HG02763 (cell line): Measurements from ENCODE around the gene CACNG5.
"Not testable (repeated sequence)": the region's sequence is repeated elsewhere in the genome, so short reads cannot be mapped to it uniquely, and the experiment has no call there.

Experiments
- ATAC-seq: cut with Tn5 transposase; IDR thresholded peaks from one replicate; pipeline ENCODE4 v1.9.1; 2021; ENCODE audit warnings: mild to moderate bottlenecking, moderate library complexity; ENCODE audit not compliant: unreplicated experiment

Gene CACNG5

GRCh38 chr17:66849032-66849655 lies 14.2 kb downstream of the CACNG5 start:
- no peak for ATAC-seq

DNA sequence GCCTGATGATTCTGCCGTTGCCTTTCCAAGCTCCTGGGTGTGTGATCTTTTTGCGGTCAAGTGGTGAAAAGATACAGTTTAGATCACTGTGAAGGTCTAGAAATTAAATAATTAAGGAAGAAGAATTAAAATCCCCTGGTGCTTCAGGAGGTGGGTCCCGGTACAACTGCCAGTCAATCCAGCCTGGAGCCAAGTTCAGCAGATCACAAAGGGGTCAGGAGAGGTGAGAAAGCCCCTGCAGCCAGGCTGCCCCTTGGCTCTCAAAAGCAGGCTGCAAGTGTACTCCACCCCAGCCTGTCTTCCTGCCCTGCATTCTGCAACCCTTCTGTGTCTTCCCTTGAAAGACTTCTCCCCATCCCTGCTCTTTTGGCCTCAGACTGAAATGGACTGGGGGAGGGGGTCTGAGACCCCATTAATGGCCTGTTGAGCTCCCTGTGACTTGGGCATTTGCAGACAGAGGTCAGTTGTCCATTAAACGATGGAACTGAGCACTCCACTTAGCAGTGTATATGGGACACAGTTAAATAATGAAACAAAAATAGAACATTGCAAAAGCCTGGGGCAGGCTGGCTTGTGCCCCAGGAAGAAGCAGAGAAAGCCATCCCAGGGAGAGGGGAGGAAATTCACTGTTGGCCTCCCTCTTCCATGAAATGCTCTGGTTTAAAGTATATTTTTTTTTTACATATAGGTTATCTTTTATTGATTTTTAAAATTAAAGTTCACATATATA lies 15.1 kb downstream of the CACNG5 start:
- no peak for ATAC-seq

- no peak for ATAC-seq
These were observed 15.8 kb downstream of the CACNG5 start for GRCh38 chr17:66850692-66851091.

DNA sequence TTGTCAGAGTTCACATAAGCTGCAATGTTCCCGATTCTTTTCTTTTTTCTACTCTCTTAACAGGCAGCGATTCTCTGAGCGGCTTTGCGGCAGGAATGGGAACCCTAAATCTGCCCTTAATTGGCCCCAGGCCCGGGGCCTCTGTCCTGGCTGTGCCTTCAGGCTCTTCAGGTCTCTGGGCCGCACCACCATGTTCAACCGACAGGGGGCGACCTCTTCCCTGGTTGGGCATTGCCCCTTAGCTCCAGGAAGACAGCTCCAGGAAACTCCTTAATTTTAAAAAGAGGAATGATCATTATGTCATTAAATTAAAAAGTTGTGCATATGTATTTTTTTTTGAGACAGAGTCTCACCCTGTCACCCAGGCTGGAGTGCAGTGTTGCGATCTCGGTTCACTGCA lies 20.3 kb downstream of the CACNG5 start:
- no peak for ATAC-seq

DNA sequence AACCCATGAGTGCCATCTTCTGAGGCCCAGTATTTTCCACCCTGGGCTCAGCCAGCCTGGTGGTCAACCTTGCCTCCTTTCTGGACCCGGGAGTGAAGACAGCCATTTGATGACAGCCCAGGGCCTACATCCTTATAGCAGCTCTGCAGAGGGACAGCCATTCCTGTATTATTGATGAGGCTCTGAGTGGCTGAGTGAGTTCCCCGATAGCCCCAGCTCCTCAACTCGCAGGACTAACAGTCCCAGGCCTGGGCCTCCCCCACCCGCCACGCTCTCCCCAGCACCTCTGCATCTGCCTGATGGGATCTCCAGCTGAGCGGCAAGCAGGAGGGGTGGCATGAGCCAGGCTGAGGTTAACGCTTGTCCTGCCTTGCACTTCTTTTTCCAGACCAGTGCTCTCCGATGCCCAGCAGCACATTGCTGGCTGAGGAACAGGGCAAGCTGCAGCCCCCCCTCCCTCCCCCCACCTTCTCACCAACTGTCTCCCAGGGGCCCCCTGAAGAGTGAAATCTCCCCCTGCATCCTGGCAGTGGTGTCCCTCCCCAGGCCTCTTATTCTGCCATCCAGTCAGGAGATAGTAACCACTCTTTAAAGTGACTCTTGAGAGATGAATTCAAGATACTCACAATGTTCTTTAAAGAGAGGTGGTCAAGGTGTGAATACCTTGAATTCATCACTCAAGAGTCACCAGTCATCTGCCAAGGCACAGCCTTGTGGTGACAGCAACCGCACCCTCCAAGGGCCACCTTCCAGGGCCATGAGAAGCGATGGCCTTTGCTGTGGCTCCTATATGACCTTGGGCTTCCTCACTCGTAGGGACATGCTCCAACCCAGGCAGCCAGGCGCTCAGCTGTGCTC lies 23.5 kb downstream of the CACNG5 start:
- no peak for ATAC-seq

- no peak for ATAC-seq
These were observed 24.4 kb downstream of the CACNG5 start for GRCh38 chr17:66859353-66859752.

GRCh38 chr17:66860204-66860603 lies 25.3 kb downstream of the CACNG5 start:
- no peak for ATAC-seq

DNA sequence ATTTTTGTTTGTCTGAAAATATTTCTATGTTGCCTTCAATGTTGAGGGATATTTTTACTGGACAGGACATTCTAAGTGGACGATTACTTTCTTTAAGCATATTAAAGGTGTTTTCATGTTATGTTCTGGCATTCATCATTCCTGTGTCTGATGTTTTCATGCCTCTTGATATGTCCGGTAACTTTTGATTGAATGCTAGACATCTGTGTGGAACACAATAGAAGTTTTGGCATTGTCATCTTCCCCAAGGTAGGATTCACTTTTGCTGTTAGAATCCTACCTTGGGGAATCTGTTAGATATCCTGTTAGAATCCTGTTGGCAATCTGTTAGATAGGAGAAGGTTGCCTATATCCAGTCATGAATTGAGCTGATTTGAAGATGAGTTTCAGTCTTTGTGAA lies 28.9 kb downstream of the CACNG5 start:
- no peak for ATAC-seq

DNA sequence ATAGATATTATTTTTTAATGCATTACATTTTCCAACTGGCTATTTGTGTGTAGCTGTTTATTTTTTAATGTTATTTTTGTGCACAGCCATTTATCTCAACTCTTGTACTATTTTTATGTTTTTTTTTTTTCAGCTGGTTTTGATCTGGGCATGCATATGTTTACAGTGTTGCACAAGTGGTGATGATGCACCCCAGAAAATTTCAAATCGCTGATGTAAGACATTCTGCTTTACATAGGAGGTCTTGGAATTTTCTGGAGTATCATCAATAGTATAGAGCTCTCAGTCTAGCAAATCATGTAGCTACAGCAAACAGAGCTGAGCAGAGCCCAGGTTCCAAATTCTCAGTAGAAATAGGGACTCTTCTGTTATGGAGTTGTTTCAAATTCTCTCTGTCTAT lies 30.2 kb downstream of the CACNG5 start:
- no peak for ATAC-seq

DNA sequence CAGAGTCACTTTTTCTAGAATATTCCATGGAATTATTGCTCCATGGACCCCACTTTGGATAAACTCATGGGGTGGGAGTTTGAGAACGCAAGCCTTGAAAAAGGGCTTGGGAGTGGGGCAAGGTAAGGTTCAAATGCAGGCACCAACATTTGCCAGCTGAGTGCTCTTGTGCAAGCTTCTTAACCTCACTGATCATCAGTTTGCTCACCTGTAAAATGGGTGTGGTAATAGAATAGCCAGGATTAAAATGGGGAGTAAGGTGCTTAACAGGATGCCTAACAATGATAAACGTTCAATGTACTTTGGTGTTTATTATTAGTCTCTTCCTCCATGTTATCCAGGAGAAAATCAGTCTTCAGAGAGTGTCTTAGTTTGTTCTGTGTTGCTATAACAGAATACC lies 39.0 kb downstream of the CACNG5 start:
- no peak for ATAC-seq

- no peak for ATAC-seq
These were observed 50.0 kb downstream of the CACNG5 start for GRCh38 chr17:66884931-66885330.

GRCh38 chr17:66885417-66885816 lies 50.5 kb downstream of the CACNG5 start:
- ATAC-seq, result no peak

- ATAC-seq, result no peak
These were observed 54.7 kb downstream of the CACNG5 start for GRCh38 chr17:66889480-66890230.

DNA sequence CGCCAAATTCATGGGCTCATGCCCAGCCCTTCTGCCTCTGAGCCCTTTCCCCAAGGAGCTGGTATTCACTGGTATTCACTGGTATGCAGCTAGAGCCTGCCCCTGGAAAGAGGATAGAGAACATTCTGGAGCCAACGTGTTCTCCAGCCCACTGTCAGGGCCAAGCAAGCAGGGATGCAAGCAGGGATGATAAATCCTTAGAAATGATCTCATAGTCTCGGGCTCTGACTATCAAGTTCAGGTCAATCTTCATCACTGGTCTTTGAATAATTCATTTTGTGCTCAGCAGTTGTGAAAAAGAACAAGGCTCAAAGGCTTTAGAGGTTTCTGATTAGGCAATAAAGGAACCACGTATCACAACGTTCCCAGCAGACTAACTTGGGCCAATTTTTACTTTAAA lies 57.3 kb downstream of the CACNG5 start:
- no peak for ATAC-seq

GRCh38 chr17:66893382-66893781 lies 58.5 kb downstream of the CACNG5 start:
- ATAC-seq, result no peak

- no peak for ATAC-seq
These were observed 58.9 kb downstream of the CACNG5 start for GRCh38 chr17:66893863-66894262.

DNA sequence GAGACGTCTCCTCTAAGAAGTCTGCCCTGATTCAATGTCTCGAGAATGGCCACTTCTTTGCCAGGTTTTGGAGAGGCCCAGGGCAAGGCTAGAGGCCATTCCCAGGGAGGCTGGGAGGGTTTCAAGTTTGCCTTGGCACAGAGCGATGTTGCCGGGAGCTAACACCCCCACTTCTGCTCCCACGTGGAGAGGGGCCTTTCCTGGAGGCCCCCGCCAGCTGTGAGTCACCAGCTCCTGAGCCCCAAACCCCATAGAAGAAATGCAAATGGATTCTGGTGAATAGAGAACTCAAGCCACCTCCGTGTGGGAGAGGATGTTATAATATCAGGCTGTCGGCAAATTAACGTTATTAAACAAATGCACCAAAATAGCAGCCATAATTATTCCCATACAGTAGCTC lies 62.2 kb downstream of the CACNG5 start:
- ATAC-seq, result no peak

DNA sequence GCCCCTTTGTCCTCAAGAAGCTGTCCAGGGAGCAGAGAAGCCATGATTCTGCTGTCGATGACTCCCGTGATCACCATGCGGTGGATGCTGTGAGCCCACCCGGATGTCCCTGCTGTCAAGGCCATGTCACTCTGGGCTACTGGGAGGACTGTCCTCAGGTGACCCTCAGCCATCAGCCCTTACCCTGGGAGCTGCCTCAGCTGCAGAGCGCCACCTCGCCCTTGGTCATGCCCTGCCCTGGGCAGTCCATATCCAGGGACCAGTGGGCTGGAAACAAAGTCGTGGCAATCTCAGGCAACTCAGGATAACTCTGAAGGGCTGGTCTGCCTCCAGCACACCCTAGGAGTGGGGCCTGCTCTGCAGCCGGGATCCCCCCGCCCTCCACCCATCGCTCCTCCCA lies 63.6 kb downstream of the CACNG5 start:
- ATAC-seq, result no peak

DNA sequence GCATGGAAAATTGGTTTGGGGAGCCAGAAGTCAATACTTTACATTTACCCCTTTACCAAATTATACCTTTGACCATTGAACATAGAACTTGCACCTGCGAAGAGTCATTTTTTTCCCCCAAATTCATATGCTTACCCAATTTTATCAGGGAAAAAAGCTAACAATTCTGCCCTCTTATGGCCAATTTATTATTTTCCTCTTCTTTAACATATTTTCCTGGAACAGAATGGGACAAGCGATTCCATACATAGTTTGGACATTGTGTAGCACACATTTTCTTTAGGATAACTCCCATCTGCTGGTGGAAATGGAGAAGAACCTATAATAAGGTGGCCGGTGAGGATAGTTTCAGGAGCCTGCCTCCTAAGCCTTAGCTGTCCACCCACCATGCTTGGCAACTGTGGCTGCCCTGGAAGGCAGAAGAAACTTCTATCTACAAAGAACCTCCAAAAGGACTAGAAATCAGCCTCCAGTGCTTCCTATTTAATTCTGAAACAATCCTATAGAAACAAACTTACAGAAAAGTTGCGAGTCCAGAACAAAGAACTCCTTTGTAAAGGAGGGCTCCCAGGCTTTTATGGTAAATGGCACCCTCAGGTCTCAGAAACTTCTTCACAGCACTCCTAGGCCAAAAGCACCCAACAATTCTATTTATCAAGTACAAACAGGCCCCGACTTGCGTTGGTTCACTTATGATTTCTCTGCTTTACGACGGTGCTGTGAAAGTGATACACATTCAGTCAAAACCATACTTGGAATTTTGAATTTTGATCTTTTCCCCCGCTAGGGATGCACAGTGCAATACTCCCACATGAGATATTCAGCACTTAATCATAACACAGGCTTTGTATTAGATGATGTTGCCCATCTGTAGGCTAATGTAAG lies 65.5 kb downstream of the CACNG5 start:
- ATAC-seq, result no peak

- not testable (repeated sequence) for ATAC-seq
These were observed 68.4 kb downstream of the CACNG5 start for GRCh38 chr17:66903296-66903695.
